A673 (cell line): Measurements from ENCODE around the gene FOXQ1. TPM values are rescaled to one million over a fixed set of nuclear protein-coding genes. Genes with fewer than 3 reads are reported as not detected.

Source experiments
- BruUV-seq: library from RNA; stranded (reverse); fragments of 400-500 nt; replicated peaks from 2 replicates; lab custom pipeline; 2021; lab: Mats Ljungman, UMichigan
- CTCF ChIA-PET: fragments of 300-600 bp; sonication (Branson Sonifier 250); formaldehyde crosslinking; loops from one replicate; lab custom pipeline; 2022; ENCODE audit warnings: antibody characterized with exemption; lab: Charles Lee
- POLR2A ChIA-PET: fragments of 300-600 bp; sonication (Branson Sonifier 250); formaldehyde crosslinking; loops from one replicate; lab custom pipeline; 2022; ENCODE audit warnings: antibody characterized with exemption; ENCODE audit not compliant: low non-redundant PET; lab: Charles Lee
- DNase-seq: peaks from one replicate; pipeline ENCODE4 v3.0.0-alpha.2; 2015; ENCODE audit warnings: low spot score
- H3K27ac ChIP-seq: fragments of 200-600 bp; sonication (generic); 2 replicates; pipeline ENCODE4 v1.5.1; 2016; ENCODE audit warnings: mixed run types, low read depth, mild to moderate bottlenecking, mixed read lengths, antibody characterized with exemption, low read length; ENCODE audit not compliant: poor library complexity, severe bottlenecking
- H3K27me3 ChIP-seq: fragments of 200-600 bp; sonication (generic); replicated peaks from 2 replicates; pipeline ENCODE4 v1.6.1; 2017; ENCODE audit warnings: mixed run types, low read depth, mild to moderate bottlenecking, mixed read lengths, antibody characterized with exemption, low read length; ENCODE audit not compliant: insufficient read depth, poor library complexity
- H3K36me3 ChIP-seq: fragments of 200-600 bp; sonication (generic); 2 replicates; pipeline ENCODE4 v1.6.1; 2016; ENCODE audit warnings: mixed run types, mild to moderate bottlenecking, mixed read lengths, antibody characterized with exemption, low read length; ENCODE audit not compliant: insufficient read depth, poor library complexity, severe bottlenecking
- H3K4me1 ChIP-seq: fragments of 200-600 bp; sonication (generic); 2 replicates; pipeline ENCODE4 v1.6.1; 2017; ENCODE audit warnings: mixed run types, mild to moderate bottlenecking, mixed read lengths, antibody characterized with exemption, low read length; ENCODE audit not compliant: insufficient read depth, poor library complexity, severe bottlenecking
- H3K4me3 ChIP-seq: fragments of 200-600 bp; sonication (generic); 2 replicates; pipeline ENCODE4 v1.5.1; 2016; ENCODE audit warnings: low read depth, mixed run types, mild to moderate bottlenecking, mixed read lengths, low read length; ENCODE audit not compliant: poor library complexity, severe bottlenecking
- H3K9me3 ChIP-seq: fragments of 200-600 bp; sonication (generic); 2 replicates; pipeline ENCODE4 v1.6.1; 2016; ENCODE audit warnings: mixed run types, low read depth, mild to moderate bottlenecking, mixed read lengths, antibody characterized with exemption, low read length; ENCODE audit not compliant: poor library complexity, severe bottlenecking
- EZH2 ChIP-seq: fragments of 200-600 bp; sonication (generic); IDR thresholded peaks from 2 replicates; pipeline ENCODE4 v1.6.1; 2017; ENCODE audit warnings: borderline replicate concordance, low read depth, mild to moderate bottlenecking, mixed read lengths, antibody characterized with exemption, low read length; ENCODE audit not compliant: poor library complexity, severe bottlenecking
- intact Hi-C: fragments of 100-400 bp; cut with micrococcal nuclease; formaldehyde crosslinking; loops from one replicate; pipeline ENCODE4 v1.10.0; 2022; ENCODE audit not compliant: unreplicated experiment
- total RNA-seq: library from RNA; stranded (reverse); gene quantifications from 2 replicates; pipeline ENCODE4 v1.2.3, GENCODE V29; 2021
- TF ChIP-seq, protein P1 (sequence below): fragments of 300-800, 200-600 bp; sonication (generic); conservative IDR thresholded peaks from 2 replicates; pipeline ENCODE4 v1.5.1; 2017; ENCODE audit warnings: low read depth, mild to moderate bottlenecking, antibody characterized with exemption, low read length, moderate library complexity, mixed read lengths

FOXQ1 gene
- total RNA-seq, 1 experiment from 2014 or later = not detected

DNA sequence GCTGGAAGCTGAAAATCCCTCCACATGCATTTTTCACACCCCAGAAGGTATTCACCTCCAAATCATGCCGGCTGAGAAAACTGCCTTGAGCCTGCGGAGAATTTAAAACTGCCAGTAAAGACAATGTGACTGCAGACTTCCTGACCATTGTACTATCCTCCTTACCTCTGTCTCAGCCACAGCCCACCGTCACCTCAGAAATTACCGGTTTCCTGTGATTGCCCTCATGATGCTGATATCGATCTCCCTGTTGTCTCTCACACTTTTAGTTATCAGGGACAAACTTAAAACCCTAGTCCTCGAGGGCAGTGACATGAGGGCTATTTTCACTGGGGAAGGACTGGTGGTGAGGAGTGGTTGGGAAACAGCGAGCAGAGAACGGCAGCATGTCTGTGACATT is 30.2 kb upstream of the FOXQ1 start:
- ChIA-PET POLR2A (no interaction called here), CTCF (no interaction called here)
- BruUV-seq = no TSS peak
- intact Hi-C loops = no loop called here
- Histone ChIP-seq H3K4me1 (no peaks in the 10 kb centered on the region), H3K27ac (no peak overlapping the region), H3K4me3 (no peak overlapping the region), H3K36me3 (no peaks in the 10 kb centered on the region), H3K9me3 (no peaks in the 10 kb centered on the region), H3K27me3 (peaks cover 21% of the 10 kb centered on the region)
- TF ChIP-seq, protein P1, sequence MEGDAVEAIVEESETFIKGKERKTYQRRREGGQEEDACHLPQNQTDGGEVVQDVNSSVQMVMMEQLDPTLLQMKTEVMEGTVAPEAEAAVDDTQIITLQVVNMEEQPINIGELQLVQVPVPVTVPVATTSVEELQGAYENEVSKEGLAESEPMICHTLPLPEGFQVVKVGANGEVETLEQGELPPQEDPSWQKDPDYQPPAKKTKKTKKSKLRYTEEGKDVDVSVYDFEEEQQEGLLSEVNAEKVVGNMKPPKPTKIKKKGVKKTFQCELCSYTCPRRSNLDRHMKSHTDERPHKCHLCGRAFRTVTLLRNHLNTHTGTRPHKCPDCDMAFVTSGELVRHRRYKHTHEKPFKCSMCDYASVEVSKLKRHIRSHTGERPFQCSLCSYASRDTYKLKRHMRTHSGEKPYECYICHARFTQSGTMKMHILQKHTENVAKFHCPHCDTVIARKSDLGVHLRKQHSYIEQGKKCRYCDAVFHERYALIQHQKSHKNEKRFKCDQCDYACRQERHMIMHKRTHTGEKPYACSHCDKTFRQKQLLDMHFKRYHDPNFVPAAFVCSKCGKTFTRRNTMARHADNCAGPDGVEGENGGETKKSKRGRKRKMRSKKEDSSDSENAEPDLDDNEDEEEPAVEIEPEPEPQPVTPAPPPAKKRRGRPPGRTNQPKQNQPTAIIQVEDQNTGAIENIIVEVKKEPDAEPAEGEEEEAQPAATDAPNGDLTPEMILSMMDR = no peak
- TF ChIP-seq EZH2 = no peak
- DNase-seq = no peak

DNA sequence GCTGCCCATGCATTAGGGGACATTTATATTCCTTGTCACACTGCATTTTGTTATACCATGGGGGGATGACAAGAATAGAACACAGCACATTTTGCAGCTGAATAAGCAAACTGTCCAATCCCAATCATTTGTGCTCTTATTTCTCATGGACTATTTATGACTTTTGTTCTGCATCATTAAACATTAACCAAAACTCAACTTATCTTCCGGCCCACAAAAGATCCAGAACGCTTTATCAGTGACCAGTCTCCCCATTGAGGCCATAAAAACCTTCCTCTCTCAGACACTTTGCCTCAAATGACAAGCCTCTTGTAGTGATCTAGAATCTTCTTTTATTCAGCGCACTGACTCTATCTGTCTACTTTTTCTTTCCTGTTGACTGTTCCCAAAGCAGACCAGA is 28.4 kb upstream of the FOXQ1 start:
- peaks cover 9% of the 10 kb centered on the region for H3K27me3 ChIP-seq
- no peaks in the 10 kb centered on the region for H3K4me1 ChIP-seq
- H3K27ac ChIP-seq = no peak overlapping the region
- ChIA-PET POLR2A (no interaction called here), CTCF (no interaction called here)
- intact Hi-C loops = no loop called here
- no peak for DNase-seq
- no peaks in the 10 kb centered on the region for H3K36me3 ChIP-seq
- H3K9me3 ChIP-seq = no peaks in the 10 kb centered on the region
- TF ChIP-seq, protein P1 = no peak
- TF ChIP-seq EZH2 = no peak
- no TSS peak for BruUV-seq
- no peak overlapping the region for H3K4me3 ChIP-seq

DNA sequence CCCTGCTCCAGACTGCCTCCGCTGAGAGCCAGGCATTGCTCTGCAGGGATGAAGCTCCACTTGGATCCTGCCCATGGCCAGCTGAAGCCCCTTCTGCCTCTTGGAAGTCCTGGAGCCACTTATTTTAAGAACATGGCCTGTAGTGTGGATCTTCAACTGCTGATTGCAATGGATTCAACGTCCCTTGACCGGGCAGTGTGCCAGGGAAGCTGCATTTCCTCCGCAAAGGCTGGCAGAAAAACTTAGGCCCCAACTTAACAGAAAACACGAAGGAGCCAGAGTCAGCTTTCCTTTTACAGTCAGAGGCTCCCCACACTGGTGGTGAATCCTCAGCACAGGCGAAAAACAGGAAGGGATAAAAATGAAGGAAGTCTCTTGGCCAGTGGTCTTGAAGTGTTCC is 26.3 kb upstream of the FOXQ1 start:
- POLR2A ChIA-PET = no interaction called here
- DNase-seq = no peak
- no peak overlapping the region for H3K27ac ChIP-seq
- H3K4me3 ChIP-seq = no peak overlapping the region
- CTCF ChIA-PET = no interaction called here
- peaks cover 2% of the 10 kb centered on the region for H3K27me3 ChIP-seq
- TF ChIP-seq, protein P1 = no peak
- TF ChIP-seq EZH2 = no peak
- BruUV-seq = no TSS peak
- H3K4me1 ChIP-seq = no peaks in the 10 kb centered on the region
- H3K9me3 ChIP-seq = no peaks in the 10 kb centered on the region
- intact Hi-C loops = no loop called here
- no peaks in the 10 kb centered on the region for H3K36me3 ChIP-seq
